ENCODE results near the gene SIM1.

The SIM1 gene

GRCh38 chr6:100343316-100344077, 121.2 kb downstream of the SIM1 start:
- H4K8ac ChIP-seq (ENCODE audit: low read depth, low read length): no peak overlapping the region
- no peak overlapping the region for H2BK12ac ChIP-seq (ENCODE audit: low read length)
- no peak overlapping the region for H3K4ac ChIP-seq (ENCODE audit: low read length)
- no peak overlapping the region for H3K23ac ChIP-seq (ENCODE audit: low read depth, low read length, poor library complexity)
- H3K18ac ChIP-seq (ENCODE audit: low read length): no peak overlapping the region
- H3K9me3 ChIP-seq (replicated peaks in 1 of 2; ENCODE audit: control insufficient read depth in 2 of 2, insufficient read depth in 1 of 2, low read depth in 1 of 2, low read length in 2 of 2): no peaks in the 10 kb centered on the region
- H3K79me1 ChIP-seq (ENCODE audit: low read depth, low read length): no peaks in the 10 kb centered on the region
- H2BK5ac ChIP-seq (ENCODE audit: low read length): no peak overlapping the region
- peaks cover 0 to 2% of the 10 kb centered on the region in 2 donors for H3K4me1 ChIP-seq (ENCODE audit: control insufficient read depth in 2 of 2, insufficient read depth in 1 of 2, low read depth in 1 of 2, low read length in 2 of 2)
- no peak overlapping the region for H3K27ac ChIP-seq (replicated peaks; ENCODE audit: low read length)
- no peak overlapping the region for H3K9ac ChIP-seq (ENCODE audit: low read depth, low read length, poor library complexity)
- no peak overlapping the region for H2AFZ ChIP-seq (ENCODE audit: low read length)
- H3K14ac ChIP-seq (ENCODE audit: low read length): no peak overlapping the region
- H3K36me3 ChIP-seq (replicated peaks in 1 of 2; ENCODE audit: control insufficient read depth in 2 of 2, insufficient read depth in 2 of 2, low read length in 2 of 2): no peaks in the 10 kb centered on the region
- H2AK5ac ChIP-seq (ENCODE audit: low read depth, low read length): no peak overlapping the region
- H2BK120ac ChIP-seq (ENCODE audit: low read depth, low read length): no peak overlapping the region
- WGBS, 2 donors (ENCODE audit: extremely low coverage in 2 of 2, insufficient read length in 2 of 2, insufficient replicate concordance in 1 of 2): no CpG with 5 or more reads among the region's 4 CpGs
- no peaks in the 10 kb centered on the region for H3K27me3 ChIP-seq (ENCODE audit: control insufficient read depth in 3 of 3, insufficient read depth in 3 of 3, low read depth in 1 of 3, low read length in 3 of 3)
- no peak overlapping the region for H3K4me3 ChIP-seq (ENCODE audit: low read length in 2 of 2)
- H3K4me2 ChIP-seq (ENCODE audit: insufficient read depth, low read length, poor library complexity, severe bottlenecking): no peak overlapping the region
- no peak for DNase-seq (ENCODE audit: low spot score)
- H2BK15ac ChIP-seq (ENCODE audit: low read length): no peak overlapping the region
- H4K91ac ChIP-seq (ENCODE audit: low read depth, low read length, poor library complexity): no peak overlapping the region

- Histone ChIP-seq H4K8ac (ENCODE audit: low read depth, low read length) (no peak overlapping the region), H2AK5ac (ENCODE audit: low read depth, low read length) (no peak overlapping the region), H2BK15ac (ENCODE audit: low read length) (no peak overlapping the region), H2BK12ac (ENCODE audit: low read length) (no peak overlapping the region), H3K4me1 (ENCODE audit: control insufficient read depth in 2 of 2, insufficient read depth in 1 of 2, low read depth in 1 of 2, low read length in 2 of 2) (no peaks in the 10 kb centered on the region), H2AFZ (ENCODE audit: low read length) (no peak overlapping the region), H3K4ac (ENCODE audit: low read length) (no peak overlapping the region), H3K27ac (replicated peaks; ENCODE audit: low read length) (no peak overlapping the region), H3K9ac (ENCODE audit: low read depth, low read length, poor library complexity) (no peak overlapping the region), H4K91ac (ENCODE audit: low read depth, low read length, poor library complexity) (no peak overlapping the region), H3K18ac (ENCODE audit: low read length) (no peak overlapping the region), H3K4me3 (ENCODE audit: low read length in 2 of 2) (no peak overlapping the region), H3K79me1 (ENCODE audit: low read depth, low read length) (no peaks in the 10 kb centered on the region), H2BK5ac (ENCODE audit: low read length) (no peak overlapping the region), H3K23ac (ENCODE audit: low read depth, low read length, poor library complexity) (no peak overlapping the region), H3K9me3 (replicated peaks in 1 of 2; ENCODE audit: control insufficient read depth in 2 of 2, insufficient read depth in 1 of 2, low read depth in 1 of 2, low read length in 2 of 2) (no peaks in the 10 kb centered on the region), H3K36me3 (replicated peaks in 1 of 2; ENCODE audit: control insufficient read depth in 2 of 2, insufficient read depth in 2 of 2, low read length in 2 of 2) (no peaks in the 10 kb centered on the region), H3K4me2 (ENCODE audit: insufficient read depth, low read length, poor library complexity, severe bottlenecking) (no peak overlapping the region), H2BK120ac (ENCODE audit: low read depth, low read length) (no peak overlapping the region), H3K14ac (ENCODE audit: low read length) (no peak overlapping the region), H3K27me3 (ENCODE audit: control insufficient read depth in 3 of 3, insufficient read depth in 3 of 3, low read depth in 1 of 3, low read length in 3 of 3) (no peaks in the 10 kb centered on the region)
- no peak for DNase-seq (ENCODE audit: low spot score)
- no CpG with 5 or more reads among the region's 3 CpGs for WGBS, 2 donors (ENCODE audit: extremely low coverage in 2 of 2, insufficient read length in 2 of 2, insufficient replicate concordance in 1 of 2)
These were observed 121.9 kb downstream of the SIM1 start for GRCh38 chr6:100342830-100343229.

DNA sequence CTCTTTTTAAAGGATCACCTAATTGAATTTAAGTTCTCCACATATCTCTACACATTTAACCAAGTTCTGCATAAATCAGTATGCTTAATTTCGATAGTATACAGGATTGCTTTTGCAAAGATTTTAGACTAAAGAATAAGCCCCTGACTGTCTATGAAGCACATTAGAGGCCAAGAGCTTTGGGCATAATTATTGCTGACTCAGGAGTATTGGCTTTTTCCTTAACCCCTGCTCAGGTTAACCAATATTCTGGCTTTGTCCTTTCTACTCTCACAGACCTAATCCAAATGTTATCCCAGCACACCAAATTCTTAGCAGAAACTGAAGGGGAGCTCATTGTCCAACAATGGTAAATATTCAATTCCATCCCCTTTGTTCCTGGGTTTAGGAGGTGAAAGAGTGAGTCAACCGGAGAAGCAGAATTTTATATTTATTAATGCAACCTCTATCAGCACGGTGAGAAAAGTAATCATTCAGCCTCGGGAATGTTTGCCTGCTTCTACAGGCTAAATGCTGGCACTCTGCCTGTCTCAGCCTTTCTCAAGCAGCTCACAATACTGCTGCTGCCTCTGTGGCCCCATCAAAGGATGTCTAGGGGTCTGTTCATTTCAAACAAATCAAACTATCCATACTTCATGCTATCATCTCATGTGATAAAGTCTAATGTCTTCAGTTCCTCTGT, 125.0 kb downstream of the SIM1 start:
- Histone ChIP-seq H3K4me2 (ENCODE audit: insufficient read depth, low read length, poor library complexity, severe bottlenecking) (no peak overlapping the region), H3K36me3 (replicated peaks in 1 of 2; ENCODE audit: control insufficient read depth in 2 of 2, insufficient read depth in 2 of 2, low read length in 2 of 2) (peaks cover 0 to 2% of the 10 kb centered on the region in 2 donors), H3K18ac (ENCODE audit: low read length) (no peak overlapping the region), H3K4ac (ENCODE audit: low read length) (no peak overlapping the region), H2BK15ac (ENCODE audit: low read length) (no peak overlapping the region), H3K79me1 (ENCODE audit: low read depth, low read length) (no peaks in the 10 kb centered on the region), H3K27me3 (ENCODE audit: control insufficient read depth in 3 of 3, insufficient read depth in 3 of 3, low read depth in 1 of 3, low read length in 3 of 3) (no peaks in the 10 kb centered on the region), H2BK120ac (ENCODE audit: low read depth, low read length) (no peak overlapping the region), H2AK5ac (ENCODE audit: low read depth, low read length) (no peak overlapping the region), H3K14ac (ENCODE audit: low read length) (no peak overlapping the region), H3K9ac (ENCODE audit: low read depth, low read length, poor library complexity) (no peak overlapping the region), H3K4me3 (ENCODE audit: low read length in 2 of 2) (no peak overlapping the region), H3K23ac (ENCODE audit: low read depth, low read length, poor library complexity) (no peak overlapping the region), H2BK5ac (ENCODE audit: low read length) (no peak overlapping the region), H2BK12ac (ENCODE audit: low read length) (no peak overlapping the region), H3K27ac (replicated peaks; ENCODE audit: low read length) (no peak overlapping the region), H4K8ac (ENCODE audit: low read depth, low read length) (no peak overlapping the region), H4K91ac (ENCODE audit: low read depth, low read length, poor library complexity) (no peak overlapping the region), H3K9me3 (replicated peaks in 1 of 2; ENCODE audit: control insufficient read depth in 2 of 2, insufficient read depth in 1 of 2, low read depth in 1 of 2, low read length in 2 of 2) (no peaks in the 10 kb centered on the region), H2AFZ (ENCODE audit: low read length) (no peak overlapping the region), H3K4me1 (ENCODE audit: control insufficient read depth in 2 of 2, insufficient read depth in 1 of 2, low read depth in 1 of 2, low read length in 2 of 2) (no peaks in the 10 kb centered on the region)
- no CpG with 5 or more reads among the region's 4 CpGs for WGBS, 2 donors (ENCODE audit: extremely low coverage in 2 of 2, insufficient read length in 2 of 2, insufficient replicate concordance in 1 of 2)
- DNase-seq (ENCODE audit: low spot score): no peak

DNA sequence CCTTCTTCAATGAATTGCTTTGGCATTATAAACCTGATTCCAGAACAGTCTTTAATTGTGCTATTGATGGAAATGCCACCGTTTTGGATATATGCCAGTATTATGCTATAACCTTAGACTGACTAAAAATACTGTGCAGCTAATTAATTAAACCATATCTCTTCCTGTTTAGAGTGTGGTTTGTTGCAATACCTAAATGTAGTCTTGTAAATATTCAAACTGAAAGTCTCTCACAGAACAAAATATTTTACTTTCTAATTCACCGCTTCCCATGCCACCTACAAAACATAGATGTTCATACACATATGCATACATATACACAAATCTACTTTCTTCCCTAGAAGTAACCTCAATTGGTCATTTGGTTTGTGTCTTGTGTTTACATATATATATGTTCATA, 126.6 kb downstream of the SIM1 start:
- Histone ChIP-seq H3K27ac (replicated peaks; ENCODE audit: low read length) (no peak overlapping the region), H3K27me3 (ENCODE audit: control insufficient read depth in 3 of 3, insufficient read depth in 3 of 3, low read depth in 1 of 3, low read length in 3 of 3) (no peaks in the 10 kb centered on the region)

More for the DNA sequence above, 126.6 kb downstream of the SIM1 start:
- no peak overlapping the region for H3K18ac ChIP-seq (ENCODE audit: low read length)
- H2AFZ ChIP-seq (ENCODE audit: low read length): no peak overlapping the region
- H3K4ac ChIP-seq (ENCODE audit: low read length): no peak overlapping the region
- H2BK15ac ChIP-seq (ENCODE audit: low read length): no peak overlapping the region
- no peak overlapping the region for H2AK5ac ChIP-seq (ENCODE audit: low read depth, low read length)
- H4K8ac ChIP-seq (ENCODE audit: low read depth, low read length): no peak overlapping the region
- H3K4me3 ChIP-seq (ENCODE audit: low read length in 2 of 2): no peak overlapping the region
- H3K9ac ChIP-seq (ENCODE audit: low read depth, low read length, poor library complexity): no peak overlapping the region
- H4K91ac ChIP-seq (ENCODE audit: low read depth, low read length, poor library complexity): no peak overlapping the region
- H3K14ac ChIP-seq (ENCODE audit: low read length): no peak overlapping the region
- H2BK5ac ChIP-seq (ENCODE audit: low read length): no peak overlapping the region
- no peaks in the 10 kb centered on the region for H3K9me3 ChIP-seq (replicated peaks in 1 of 2; ENCODE audit: control insufficient read depth in 2 of 2, insufficient read depth in 1 of 2, low read depth in 1 of 2, low read length in 2 of 2)
- WGBS, 2 donors (ENCODE audit: extremely low coverage in 2 of 2, insufficient read length in 2 of 2, insufficient replicate concordance in 1 of 2): no CpG with 5 or more reads among the region's 2 CpGs
- H3K23ac ChIP-seq (ENCODE audit: low read depth, low read length, poor library complexity): no peak overlapping the region
- H3K4me1 ChIP-seq (ENCODE audit: control insufficient read depth in 2 of 2, insufficient read depth in 1 of 2, low read depth in 1 of 2, low read length in 2 of 2): no peaks in the 10 kb centered on the region
- no peak for DNase-seq (ENCODE audit: low spot score)
- peaks cover 0 to 2% of the 10 kb centered on the region in 2 donors for H3K36me3 ChIP-seq (replicated peaks in 1 of 2; ENCODE audit: control insufficient read depth in 2 of 2, insufficient read depth in 2 of 2, low read length in 2 of 2)
- no peaks in the 10 kb centered on the region for H3K79me1 ChIP-seq (ENCODE audit: low read depth, low read length)
- no peak overlapping the region for H2BK120ac ChIP-seq (ENCODE audit: low read depth, low read length)
- H2BK12ac ChIP-seq (ENCODE audit: low read length): no peak overlapping the region
- H3K4me2 ChIP-seq (ENCODE audit: insufficient read depth, low read length, poor library complexity, severe bottlenecking): no peak overlapping the region
